Mononuclear cell (primary cell): ENCODE results near the gene SLC38A1. TPM values are rescaled to one million over a fixed set of nuclear protein-coding genes. Genes with fewer than 3 reads are reported as not detected.

Experiments used
- H3K27me3 ChIP-seq: 2 replicates; pipeline ENCODE4 v1.6.0; 2011; ENCODE audit warnings: low read length, control low read depth; ENCODE audit not compliant: insufficient read depth
- H3K4me1 ChIP-seq: 2 replicates; pipeline ENCODE4 v1.5.1; 2011; ENCODE audit warnings: mild to moderate bottlenecking, low read length, control low read depth; ENCODE audit not compliant: insufficient read depth
- H3K4me3 ChIP-seq: 2 replicates; pipeline ENCODE4 v1.5.1; 2011; ENCODE audit warnings: mild to moderate bottlenecking, low read length, moderate library complexity
- H3K9me3 ChIP-seq: 2 replicates; pipeline ENCODE4 v1.5.1; 2011; ENCODE audit warnings: low read depth, mild to moderate bottlenecking, control low read depth, low read length
- total RNA-seq: library from RNA; depleted of rRNA; stranded (reverse); fragments of >200 nt; gene quantifications from one replicate; pipeline ENCODE4 v1.2.3, GENCODE V29; 2012

SLC38A1 gene
- total RNA-seq, 1 donor, result 308 TPM

DNA sequence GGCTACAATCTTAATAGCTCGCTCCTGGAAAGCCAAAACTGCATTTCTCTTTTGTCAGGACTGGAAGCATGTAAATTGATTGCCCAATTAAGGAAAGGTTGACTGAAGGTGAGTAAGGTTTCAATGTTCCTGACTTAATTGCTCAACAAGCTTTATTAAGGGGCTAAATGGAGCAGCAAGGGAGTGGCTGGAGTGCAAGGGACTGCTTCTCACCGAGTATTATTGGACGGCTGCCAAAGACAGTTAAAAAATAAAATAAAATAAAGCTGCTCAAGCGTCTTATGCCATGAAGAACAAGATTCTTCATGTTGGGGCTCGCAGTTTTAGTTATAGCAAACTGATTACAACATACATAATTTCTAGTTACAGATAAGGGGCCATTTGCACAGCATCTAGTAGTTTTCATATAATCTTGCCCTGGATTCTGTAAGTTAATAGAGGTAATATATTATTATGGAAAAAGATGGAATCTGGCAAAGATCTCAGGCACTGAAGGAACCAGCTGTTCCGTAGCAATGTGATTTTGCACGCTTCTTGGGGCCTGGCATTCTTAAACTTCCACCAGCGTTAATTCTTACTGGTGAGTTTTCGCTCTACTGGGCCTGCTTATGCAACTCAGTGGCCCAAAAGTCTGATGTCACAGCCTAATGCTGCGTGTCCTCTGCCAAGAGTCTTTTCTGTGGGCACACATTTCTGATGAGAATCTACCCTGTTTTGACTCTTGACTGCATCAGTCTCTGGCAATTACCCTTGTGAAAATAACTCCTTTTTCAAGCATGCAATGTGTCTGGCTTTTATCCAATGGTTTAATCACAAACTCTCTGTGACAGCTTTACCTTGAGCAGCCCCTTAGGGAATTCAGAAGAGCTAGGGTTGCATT lies 108.5 kb downstream of the SLC38A1 start:
- Histone ChIP-seq H3K4me3 (no peak overlapping the region), H3K4me1 (no peaks in the 10 kb centered on the region), H3K27me3 (no peaks in the 10 kb centered on the region), H3K9me3 (peaks cover 6% of the 10 kb centered on the region)

DNA sequence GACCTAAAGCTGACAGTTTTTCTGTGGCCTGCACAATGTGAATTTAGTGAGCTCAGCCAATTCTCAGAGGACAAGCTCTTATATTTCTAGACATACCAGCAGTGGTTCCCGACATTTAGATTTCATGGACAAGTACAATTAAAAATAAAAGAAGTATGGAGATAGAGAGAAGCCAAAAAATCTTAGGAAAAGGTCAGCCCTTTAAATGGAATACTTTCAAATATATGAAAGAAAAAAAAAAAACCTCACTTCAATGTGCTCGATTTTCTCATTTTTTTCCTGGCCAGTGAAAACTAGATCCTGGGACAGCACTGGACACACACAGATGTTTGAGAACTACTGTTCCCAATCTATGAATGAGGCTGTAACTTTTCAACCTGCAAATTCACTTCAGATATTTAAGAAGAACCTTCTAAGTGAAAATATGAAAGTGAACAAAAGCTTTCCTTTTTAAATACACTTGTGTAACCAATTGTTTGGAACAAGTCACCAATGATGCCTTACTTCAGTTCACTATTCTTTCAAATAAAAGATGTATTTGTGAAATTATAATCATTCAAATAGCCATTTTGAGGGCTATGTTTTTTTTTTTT lies 109.4 kb downstream of the SLC38A1 start:
- Histone ChIP-seq H3K27me3 (no peaks in the 10 kb centered on the region), H3K9me3 (peaks cover 6% of the 10 kb centered on the region), H3K4me3 (no peak overlapping the region), H3K4me1 (no peaks in the 10 kb centered on the region)

DNA sequence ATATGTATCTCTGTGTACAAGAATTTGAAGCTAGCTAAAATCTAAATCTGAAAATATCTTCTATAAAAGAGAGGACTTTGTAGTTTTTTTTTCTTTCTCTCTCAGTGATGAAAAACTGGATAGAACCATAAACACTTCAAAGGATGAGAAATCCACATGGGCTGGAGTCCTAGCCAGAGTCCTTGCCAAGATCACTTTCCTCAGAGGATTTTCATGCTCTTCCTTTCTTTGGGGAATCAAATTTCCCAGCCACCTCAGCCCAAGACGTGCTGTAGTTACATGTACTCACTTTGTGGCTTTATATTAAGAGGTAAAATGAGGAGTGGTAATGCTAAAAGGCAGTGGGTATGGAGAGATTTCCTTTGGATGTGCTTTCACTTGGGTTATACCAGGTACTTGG lies 110.3 kb downstream of the SLC38A1 start:
- peaks cover 6% of the 10 kb centered on the region for H3K9me3 ChIP-seq
- no peak overlapping the region for H3K4me3 ChIP-seq
- no peaks in the 10 kb centered on the region for H3K4me1 ChIP-seq
- no peaks in the 10 kb centered on the region for H3K27me3 ChIP-seq

DNA sequence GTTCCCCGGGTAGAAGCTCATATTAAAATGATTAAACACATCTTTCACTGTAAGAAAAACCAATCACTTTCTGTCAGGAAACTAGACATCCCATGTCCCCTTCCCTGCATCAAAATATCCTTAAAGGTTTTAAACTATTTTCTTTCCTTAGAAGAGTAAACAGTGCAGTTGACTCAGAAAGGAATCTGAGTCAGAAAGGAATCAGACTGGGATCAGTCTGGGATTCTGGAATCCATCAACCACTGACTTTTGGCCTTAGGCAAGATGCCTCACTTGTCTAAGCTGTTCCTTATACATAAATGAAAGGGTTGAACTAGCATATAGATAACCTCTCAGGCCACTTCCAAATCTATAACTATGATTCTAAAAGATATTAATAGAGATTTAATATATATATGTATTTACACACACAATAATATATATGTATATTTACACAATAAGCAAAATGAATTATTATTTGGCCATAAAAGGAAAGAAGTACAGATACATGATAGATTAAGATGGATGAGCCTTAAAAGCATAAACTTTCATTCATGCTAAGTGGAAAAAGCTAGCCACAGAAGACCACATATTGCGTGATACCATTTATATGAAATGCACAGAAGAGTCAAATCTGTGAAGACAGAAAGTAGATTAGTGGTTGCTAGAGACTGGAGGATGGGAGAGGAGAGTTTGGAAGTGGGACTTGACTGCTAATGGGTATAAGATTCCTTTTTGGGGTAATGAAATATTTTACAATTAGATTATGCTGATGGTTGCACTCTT lies 114.4 kb downstream of the SLC38A1 start:
- Histone ChIP-seq H3K9me3 (peaks cover 6% of the 10 kb centered on the region), H3K27me3 (no peaks in the 10 kb centered on the region), H3K4me3 (no peak overlapping the region), H3K4me1 (no peaks in the 10 kb centered on the region)

DNA sequence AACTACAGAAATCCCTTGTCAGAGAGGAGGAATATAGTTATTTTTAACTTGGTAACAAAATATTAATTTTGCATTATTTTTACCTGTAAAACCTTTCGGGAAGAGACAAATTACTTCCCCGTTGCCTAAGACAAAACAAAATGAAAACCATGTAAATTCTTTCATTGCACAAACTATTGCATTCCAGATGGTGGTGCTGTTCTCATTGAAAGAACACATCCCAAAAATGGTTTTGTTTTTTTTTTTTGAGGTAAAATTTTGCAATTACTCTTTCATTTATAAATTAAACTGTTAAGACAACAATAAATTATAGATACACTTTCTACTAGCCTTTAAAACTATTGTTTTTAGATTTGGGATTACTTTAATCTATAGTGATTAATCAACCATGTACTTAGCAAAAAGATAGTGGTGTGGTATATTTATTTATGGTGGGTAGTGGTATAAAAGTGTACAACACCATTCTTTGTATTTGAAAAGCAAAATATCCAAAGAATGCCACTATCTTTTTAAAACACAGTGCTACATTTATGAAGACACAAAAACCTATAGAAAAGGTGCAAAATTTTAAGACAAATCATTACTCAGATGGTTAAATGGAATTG lies 115.5 kb downstream of the SLC38A1 start:
- Histone ChIP-seq H3K4me3 (no peak overlapping the region), H3K9me3 (peaks cover 6% of the 10 kb centered on the region), H3K4me1 (no peaks in the 10 kb centered on the region), H3K27me3 (no peaks in the 10 kb centered on the region)

DNA sequence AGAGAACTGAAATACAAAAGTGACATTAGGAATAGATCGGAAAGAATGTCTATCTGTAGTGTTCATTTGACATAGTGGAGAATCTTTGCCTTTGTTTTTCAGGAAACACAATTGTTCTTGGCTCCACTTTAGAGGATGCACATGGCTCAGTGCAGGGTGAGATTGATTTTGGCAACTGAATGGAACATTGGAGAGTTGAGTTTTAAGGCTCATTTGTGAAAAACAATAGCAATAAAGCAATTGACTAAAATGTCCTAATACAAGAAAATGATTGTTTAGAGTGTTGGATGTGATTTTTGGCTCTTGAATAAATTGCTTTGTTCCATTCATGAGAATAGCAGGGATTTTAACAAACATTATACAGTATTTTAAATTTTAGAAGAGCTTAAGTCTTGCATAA lies 116.4 kb downstream of the SLC38A1 start:
- Histone ChIP-seq H3K4me1 (no peaks in the 10 kb centered on the region), H3K4me3 (no peak overlapping the region), H3K9me3 (peaks cover 6% of the 10 kb centered on the region), H3K27me3 (no peaks in the 10 kb centered on the region)

DNA sequence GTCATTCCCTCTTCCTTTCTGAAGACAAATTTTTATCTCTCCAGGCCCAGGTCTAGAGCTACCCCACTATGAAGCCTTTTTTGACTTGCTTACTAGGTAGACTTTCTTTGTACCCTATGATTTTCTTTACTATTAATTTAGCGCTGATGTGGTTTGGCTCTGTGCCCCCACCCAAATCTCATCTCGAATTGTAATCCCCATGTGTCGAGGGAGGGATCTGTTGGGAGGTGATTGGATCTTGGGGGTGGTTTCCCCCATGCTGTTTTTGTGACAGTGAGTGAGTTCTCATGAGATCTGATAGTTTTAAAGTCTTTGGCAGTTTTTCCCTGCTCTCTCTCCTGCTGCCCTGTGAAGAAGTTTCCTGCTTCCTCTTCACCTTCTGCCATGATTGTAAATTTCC lies 118.1 kb downstream of the SLC38A1 start:
- no peaks in the 10 kb centered on the region for H3K4me1 ChIP-seq
- H3K27me3 ChIP-seq, result no peaks in the 10 kb centered on the region
- no peak overlapping the region for H3K4me3 ChIP-seq
- no peaks in the 10 kb centered on the region for H3K9me3 ChIP-seq

DNA sequence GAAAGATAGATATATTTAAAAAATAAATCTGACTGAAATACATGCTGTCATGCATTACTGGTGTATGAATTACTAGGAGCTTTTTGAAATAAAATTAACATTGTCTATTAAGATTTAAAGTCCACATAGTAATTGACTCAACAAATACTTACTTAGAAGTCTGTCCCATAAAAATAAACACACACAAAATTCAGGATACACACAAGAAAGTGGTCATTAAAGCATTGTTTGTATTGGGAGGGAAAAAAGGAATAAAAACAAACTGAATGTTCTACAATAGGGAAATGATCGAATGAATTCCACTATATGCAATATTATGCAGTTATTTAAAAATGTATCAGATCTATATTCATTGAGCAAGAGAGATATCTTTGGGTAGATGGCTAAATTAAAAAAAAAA lies 118.9 kb downstream of the SLC38A1 start:
- Histone ChIP-seq H3K4me3 (no peak overlapping the region), H3K4me1 (no peaks in the 10 kb centered on the region), H3K9me3 (no peaks in the 10 kb centered on the region), H3K27me3 (no peaks in the 10 kb centered on the region)

DNA sequence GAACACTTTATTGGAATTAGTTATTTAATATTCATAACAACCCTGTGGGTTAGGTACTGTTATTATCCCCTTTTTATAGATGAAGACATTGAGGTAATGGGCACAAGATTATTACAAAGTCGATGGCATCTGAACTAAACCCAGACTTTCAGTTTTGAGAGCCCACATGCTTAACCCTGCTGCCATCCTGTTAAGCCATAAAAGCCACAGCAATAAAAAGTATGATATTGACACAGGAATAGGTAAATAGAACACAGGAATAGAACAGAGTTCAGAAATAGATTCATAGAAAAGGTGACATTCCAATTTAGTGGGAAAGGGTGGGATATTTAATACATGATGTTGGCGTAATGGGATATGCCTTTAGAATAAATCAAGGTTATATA lies 119.8 kb downstream of the SLC38A1 start:
- Histone ChIP-seq H3K27me3 (peaks cover 2% of the 10 kb centered on the region), H3K9me3 (no peaks in the 10 kb centered on the region), H3K4me3 (no peak overlapping the region), H3K4me1 (no peaks in the 10 kb centered on the region)

DNA sequence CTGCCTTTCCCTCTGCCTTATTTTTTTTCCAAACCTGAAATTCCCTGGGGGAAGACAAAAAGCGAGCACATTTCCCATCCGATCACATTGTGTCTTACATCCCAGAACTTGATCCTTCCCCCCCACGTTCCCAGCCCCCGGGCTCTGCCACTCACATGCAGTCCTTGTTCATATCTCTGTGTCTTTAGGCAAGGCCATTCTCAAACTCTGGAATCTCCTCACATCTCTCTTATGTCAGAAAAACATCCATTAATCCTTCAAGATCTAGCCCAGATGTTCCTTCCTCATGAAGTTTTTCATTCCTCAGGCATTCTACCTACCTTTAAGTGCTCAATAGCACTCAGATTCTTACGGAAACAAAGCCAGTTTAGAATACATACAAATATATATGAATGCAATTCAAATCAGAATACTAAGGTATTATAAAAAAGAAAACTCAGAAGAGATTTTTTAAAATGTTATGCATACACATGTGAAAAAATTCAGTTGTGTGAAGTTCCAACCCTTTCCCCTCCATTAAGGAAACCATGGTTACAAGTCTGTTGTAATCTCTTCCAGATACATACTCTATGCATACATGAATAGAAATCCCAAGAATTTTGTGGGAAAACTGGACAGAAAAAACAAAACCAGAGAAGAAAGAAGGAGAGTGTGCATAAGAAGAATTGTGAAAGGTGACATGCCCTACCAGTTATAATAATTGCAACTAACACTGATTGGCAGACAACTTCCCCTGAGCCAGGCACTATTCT lies 120.3 kb downstream of the SLC38A1 start:
- no peaks in the 10 kb centered on the region for H3K4me1 ChIP-seq
- H3K27me3 ChIP-seq, result peaks cover 2% of the 10 kb centered on the region
- no peaks in the 10 kb centered on the region for H3K9me3 ChIP-seq
- no peak overlapping the region for H3K4me3 ChIP-seq

DNA sequence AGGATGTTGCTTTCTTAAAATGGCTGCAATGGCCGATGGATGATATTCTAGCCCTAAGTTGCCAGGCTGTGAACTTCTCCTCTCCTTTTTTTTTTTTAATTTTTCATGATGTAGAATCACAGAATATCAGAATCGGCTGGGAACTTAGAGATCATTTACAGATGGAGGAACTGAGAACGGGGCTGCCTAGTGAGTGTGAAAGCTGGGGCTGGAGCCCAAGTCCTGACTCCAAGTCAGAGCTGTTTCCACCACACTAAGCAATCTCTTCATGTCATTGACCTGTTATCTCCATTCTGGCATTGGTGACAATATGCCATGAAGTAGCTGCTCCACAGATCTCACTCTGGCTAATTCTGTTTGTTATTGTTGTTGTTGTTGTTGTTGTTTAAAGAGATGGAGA lies 121.7 kb downstream of the SLC38A1 start:
- H3K27me3 ChIP-seq, result peaks cover 2% of the 10 kb centered on the region
- no peaks in the 10 kb centered on the region for H3K4me1 ChIP-seq
- H3K4me3 ChIP-seq, result no peak overlapping the region

DNA sequence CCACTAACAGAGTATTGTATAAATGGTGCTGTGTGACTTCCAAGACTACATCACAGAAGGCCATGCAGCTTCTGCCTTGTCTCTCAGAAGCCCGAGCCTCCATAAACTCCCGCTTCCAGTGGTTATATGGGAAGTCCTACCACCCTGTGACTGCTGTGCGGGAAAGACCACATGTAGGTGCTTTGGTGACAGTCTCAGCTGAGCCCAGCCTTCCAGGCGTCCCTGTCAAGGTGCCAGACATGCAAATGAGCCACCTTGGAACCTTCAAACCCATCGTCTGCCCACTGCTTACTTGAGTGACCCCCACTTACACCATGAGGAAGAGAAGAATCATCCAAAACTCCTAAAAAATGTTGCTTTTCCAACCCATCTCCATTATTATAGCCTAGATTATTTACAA lies 123.0 kb downstream of the SLC38A1 start:
- H3K4me1 ChIP-seq, result no peaks in the 10 kb centered on the region
- H3K9me3 ChIP-seq, result no peaks in the 10 kb centered on the region
- peaks cover 6% of the 10 kb centered on the region for H3K27me3 ChIP-seq
- H3K4me3 ChIP-seq, result no peak overlapping the region

More for the DNA sequence above, 121.7 kb downstream of the SLC38A1 start:
- no peaks in the 10 kb centered on the region for H3K9me3 ChIP-seq

DNA sequence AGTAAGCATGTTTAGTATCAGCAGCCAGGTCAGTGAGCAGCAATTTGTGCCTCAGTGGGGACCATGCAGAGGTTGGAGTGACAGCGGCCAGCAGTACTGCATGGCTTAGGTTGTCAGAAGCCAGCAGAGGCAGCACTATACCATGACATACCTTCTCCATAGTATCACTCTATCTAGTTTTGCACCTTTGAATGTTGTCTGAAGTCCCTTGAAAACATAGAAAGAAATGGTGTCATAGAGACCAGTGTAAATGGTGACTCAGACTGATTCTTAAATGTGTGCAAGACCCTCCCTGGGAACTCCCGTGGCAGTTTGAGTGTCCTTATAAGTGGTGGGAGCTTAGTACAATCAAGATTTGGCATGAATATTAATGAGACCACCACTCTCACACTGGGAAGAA lies 124.4 kb downstream of the SLC38A1 start:
- H3K4me3 ChIP-seq, result no peak overlapping the region
- peaks cover 6% of the 10 kb centered on the region for H3K27me3 ChIP-seq
- H3K4me1 ChIP-seq, result no peaks in the 10 kb centered on the region
- no peaks in the 10 kb centered on the region for H3K9me3 ChIP-seq

DNA sequence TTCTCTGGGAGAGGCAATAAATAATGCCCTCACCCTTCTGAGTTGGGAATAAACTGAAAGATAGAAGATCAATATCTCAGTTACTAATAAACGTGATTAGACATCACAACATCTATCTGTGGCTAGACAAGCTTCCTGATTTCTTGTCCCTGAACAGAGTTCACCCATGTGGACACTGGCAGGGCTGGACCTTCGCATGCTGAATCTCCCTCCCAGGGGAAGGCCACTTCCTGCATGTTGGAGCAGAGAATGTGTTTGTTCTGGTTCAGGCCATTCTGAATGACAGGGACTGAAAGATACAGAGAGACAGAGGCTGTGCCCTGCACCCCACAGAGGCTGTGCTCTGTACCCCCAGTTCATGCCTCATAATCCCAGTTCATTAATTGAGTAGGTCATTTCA lies 132.6 kb downstream of the SLC38A1 start:
- H3K4me3 ChIP-seq, result no peak overlapping the region
- H3K4me1 ChIP-seq, result no peaks in the 10 kb centered on the region
- H3K9me3 ChIP-seq, result no peaks in the 10 kb centered on the region

More for the DNA sequence above, 132.6 kb downstream of the SLC38A1 start:
- peaks cover 3% of the 10 kb centered on the region for H3K27me3 ChIP-seq
